Measurements from ENCODE around the gene SET.

DNA sequence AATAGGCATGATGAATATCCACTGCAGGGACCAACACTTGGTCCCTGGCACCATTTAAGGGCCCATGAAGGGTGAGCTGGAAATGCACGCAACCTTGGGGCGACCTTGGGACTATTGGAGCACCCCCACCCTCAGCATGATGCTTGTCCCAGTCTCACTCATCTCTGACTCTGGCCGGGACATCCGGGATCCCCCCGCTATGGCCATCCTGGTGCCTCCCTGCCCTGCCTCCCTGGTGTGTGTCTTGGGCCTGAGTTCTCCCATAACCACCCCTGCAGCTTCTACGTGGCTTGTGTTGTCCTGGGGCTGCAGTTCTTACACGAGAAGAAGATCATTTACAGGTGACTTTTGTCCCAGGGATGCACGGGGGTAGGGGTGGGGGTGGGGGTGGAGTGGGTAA lies 29.0 kb downstream of the SET start:
- TF ChIP-seq, protein P1, sequence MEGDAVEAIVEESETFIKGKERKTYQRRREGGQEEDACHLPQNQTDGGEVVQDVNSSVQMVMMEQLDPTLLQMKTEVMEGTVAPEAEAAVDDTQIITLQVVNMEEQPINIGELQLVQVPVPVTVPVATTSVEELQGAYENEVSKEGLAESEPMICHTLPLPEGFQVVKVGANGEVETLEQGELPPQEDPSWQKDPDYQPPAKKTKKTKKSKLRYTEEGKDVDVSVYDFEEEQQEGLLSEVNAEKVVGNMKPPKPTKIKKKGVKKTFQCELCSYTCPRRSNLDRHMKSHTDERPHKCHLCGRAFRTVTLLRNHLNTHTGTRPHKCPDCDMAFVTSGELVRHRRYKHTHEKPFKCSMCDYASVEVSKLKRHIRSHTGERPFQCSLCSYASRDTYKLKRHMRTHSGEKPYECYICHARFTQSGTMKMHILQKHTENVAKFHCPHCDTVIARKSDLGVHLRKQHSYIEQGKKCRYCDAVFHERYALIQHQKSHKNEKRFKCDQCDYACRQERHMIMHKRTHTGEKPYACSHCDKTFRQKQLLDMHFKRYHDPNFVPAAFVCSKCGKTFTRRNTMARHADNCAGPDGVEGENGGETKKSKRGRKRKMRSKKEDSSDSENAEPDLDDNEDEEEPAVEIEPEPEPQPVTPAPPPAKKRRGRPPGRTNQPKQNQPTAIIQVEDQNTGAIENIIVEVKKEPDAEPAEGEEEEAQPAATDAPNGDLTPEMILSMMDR (conservative IDR thresholded peaks at IDR 0.05) = no peak
- TF ChIP-seq ZFX (IDR thresholded peaks at IDR 0.05) = no peak

All from C4-2B (cell line).